CD8-positive, alpha-beta memory T cell (primary cell): ENCODE measurements around the gene ZKSCAN1. TPM values are rescaled to one million over a fixed set of nuclear protein-coding genes. Genes with fewer than 3 reads are reported as not detected.
"Not testable (repeated sequence)": the region's sequence is repeated elsewhere in the genome, so short reads cannot be mapped to it uniquely, and the experiment has no call there.

ENCODE experiments used
- CTCF ChIA-PET: fragments of 350-600 bp; sonication (Branson Sonifier 250); formaldehyde crosslinking; loops from one replicate; lab custom pipeline; 2021; ENCODE audit warnings: antibody characterized with exemption; lab: Charles Lee
- POLR2A ChIA-PET: fragments of 350-600 bp; sonication (Branson Sonifier 250); formaldehyde crosslinking; loops from one replicate; lab custom pipeline; 2021; ENCODE audit warnings: antibody characterized with exemption; lab: Charles Lee
- DNase-seq, 5 donors: peaks; one replicate each; pipeline versions ENCODE4 v3.0.0 to v3.0.0-alpha.2; 2020 to 2022; ENCODE audit warnings: mixed read lengths in 1 of 5
- H3K27ac ChIP-seq: one replicate; pipeline ENCODE4 v1.7.0; 2013; ENCODE audit warnings: low read depth, mild to moderate bottlenecking, low read length, moderate library complexity
- H3K27me3 ChIP-seq: 2 replicates; pipeline ENCODE4 v1.7.0; 2013; ENCODE audit warnings: low read length, mild to moderate bottlenecking; ENCODE audit not compliant: insufficient read depth, poor library complexity, severe bottlenecking
- H3K36me3 ChIP-seq: 2 replicates; pipeline ENCODE4 v1.7.0; 2013; ENCODE audit warnings: mild to moderate bottlenecking, low read length, moderate library complexity; ENCODE audit not compliant: insufficient read depth
- H3K4me1 ChIP-seq: 2 replicates; pipeline ENCODE4 v1.7.0; 2013; ENCODE audit warnings: mild to moderate bottlenecking, low read length, moderate library complexity; ENCODE audit not compliant: insufficient read depth
- H3K4me3 ChIP-seq: 2 replicates; pipeline ENCODE4 v1.7.0; 2013; ENCODE audit warnings: mild to moderate bottlenecking, low read length
- H3K9me3 ChIP-seq: 2 replicates; pipeline ENCODE4 v1.7.0; 2013; ENCODE audit warnings: mild to moderate bottlenecking, low read length
- H3K27ac Mint-ChIP-seq, 8 donors: one replicate each; pipeline ENCODE4 v1.8.0; 2020 to 2021; ENCODE audit warnings: mixed read lengths in 8 of 8, mild to moderate bottlenecking in 6 of 8, inconsistent platforms in 3 of 8, moderate library complexity in 3 of 8
- H3K27me3 Mint-ChIP-seq, 2 donors: one replicate each; pipeline ENCODE4 v1.8.0; 2020 to 2021; ENCODE audit warnings: mixed read lengths in 2 of 2, mild to moderate bottlenecking in 1 of 2, moderate library complexity in 1 of 2
- H3K36me3 Mint-ChIP-seq, 3 donors: one replicate each; pipeline ENCODE4 v1.8.0; 2020 to 2021; ENCODE audit warnings: mixed read lengths in 3 of 3, inconsistent platforms in 1 of 3, mild to moderate bottlenecking in 1 of 3
- H3K4me1 Mint-ChIP-seq, 3 donors: one replicate each; pipeline ENCODE4 v1.8.0; 2020 to 2021; ENCODE audit warnings: mixed read lengths in 3 of 3, inconsistent platforms in 1 of 3, mild to moderate bottlenecking in 1 of 3
- H3K4me3 Mint-ChIP-seq, 7 donors: one replicate each; pipeline ENCODE4 v1.8.0; 2020 to 2021; ENCODE audit warnings: mixed read lengths in 7 of 7, mild to moderate bottlenecking in 6 of 7, moderate library complexity in 4 of 7, inconsistent platforms in 2 of 7
- H3K9me3 Mint-ChIP-seq, 5 donors: one replicate each; pipeline ENCODE4 v1.8.0; 2020 to 2022; ENCODE audit warnings: mixed read lengths in 5 of 5, mild to moderate bottlenecking in 3 of 5, moderate library complexity in 2 of 5, inconsistent platforms in 1 of 5
- polyA plus RNA-seq: library from polyadenylated mRNA; unstranded; fragments of 300-500 nt; fragmentation: Illumina TruSeq; gene quantifications from one replicate; pipeline ENCODE4 v1.2.3, GENCODE V29; 2021
- total RNA-seq, 2 experiments: library from RNA; stranded (reverse); gene quantifications; one replicate each; pipeline ENCODE4 v1.2.3, GENCODE V29; 2021

ZKSCAN1 gene
- total and polyA plus RNA-seq, 3 experiments from 2014 or later, result 48.4 to 57.9 (median 53.4) TPM

DNA sequence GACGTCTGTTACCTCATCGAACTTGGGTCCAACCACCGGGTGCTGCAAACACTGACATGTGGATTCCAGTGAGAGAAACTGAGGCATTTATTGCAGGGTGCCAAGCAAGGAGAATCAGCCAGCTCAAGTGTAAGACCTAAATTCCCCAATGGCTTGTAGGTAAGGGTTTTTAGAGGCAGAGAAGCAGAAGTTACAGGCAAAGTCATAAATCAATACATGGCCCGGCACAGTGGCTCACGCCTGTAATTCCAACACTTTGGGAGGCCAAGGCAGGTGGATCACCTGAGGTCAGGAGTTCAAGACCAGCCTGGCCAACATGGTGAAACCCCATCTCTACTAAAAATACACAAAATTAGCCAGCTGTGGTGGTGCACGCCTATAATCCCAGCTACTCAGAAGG is 23.9 kb upstream of the ZKSCAN1 start:
- H3K4me3 Mint-ChIP-seq, H3K4me1 ChIP-seq, DNase-seq, H3K36me3 Mint-ChIP-seq, H3K27ac ChIP-seq, H3K4me1 Mint-ChIP-seq, POLR2A ChIA-PET, H3K9me3 Mint-ChIP-seq, H3K9me3 ChIP-seq, H3K4me3 ChIP-seq, H3K27ac Mint-ChIP-seq, H3K36me3 ChIP-seq, H3K27me3 ChIP-seq: not testable (repeated sequence)
- CTCF ChIA-PET, result interaction anchor here (0.9 to 6.3 kb wide), 9 partner anchors 13 to 466 kb away, joined by 3 to 51 read pairs (median 4); partner anchors contain the start of gene TRIM4
- H3K27me3 Mint-ChIP-seq, result peaks cover 14 to 21% of the 10 kb centered on the region in 2 donors

DNA sequence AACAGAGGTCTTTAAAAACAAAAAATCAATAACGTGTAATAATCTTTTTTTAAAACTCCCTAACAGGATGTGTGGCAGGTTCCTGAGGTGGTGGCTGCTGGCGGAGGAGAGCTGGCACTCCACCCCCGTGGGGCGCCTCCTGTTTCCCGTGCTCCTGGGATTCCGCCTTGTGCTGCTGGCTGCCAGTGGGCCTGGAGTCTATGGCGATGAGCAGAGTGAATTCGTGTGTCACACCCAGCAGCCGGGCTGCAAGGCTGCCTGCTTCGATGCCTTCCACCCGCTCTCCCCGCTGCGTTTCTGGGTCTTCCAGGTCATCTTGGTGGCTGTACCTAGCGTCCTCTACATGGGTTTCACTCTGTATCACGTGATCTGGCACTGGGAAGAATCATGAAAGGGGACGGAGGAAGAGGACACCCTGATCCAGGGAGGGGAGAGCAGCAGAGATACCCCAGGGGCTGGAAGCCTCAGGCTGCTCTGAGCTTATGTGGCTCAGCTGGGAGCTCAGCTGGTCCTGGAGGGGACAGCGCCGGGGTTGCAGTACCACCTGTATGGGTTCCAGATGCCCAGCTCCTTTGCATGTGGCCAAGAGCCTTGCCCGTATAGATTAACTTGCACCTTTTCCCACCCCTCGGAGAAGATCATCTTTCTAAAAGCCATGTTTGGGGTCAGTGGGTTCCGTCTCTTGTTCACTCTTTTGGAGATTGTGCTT is 22.9 kb upstream of the ZKSCAN1 start:
- ChIA-PET CTCF (interaction anchor here (1.1 to 6.3 kb wide), 6 partner anchors 13 to 108 kb away, joined by 3 to 51 read pairs (median 12); partner anchors contain the start of gene TRIM4), POLR2A (no interaction called here)
- Histone ChIP-seq H3K4me1 (peaks cover 8% of the 10 kb centered on the region), H3K36me3 (no peaks in the 10 kb centered on the region), H3K4me3 (no peak overlapping the region), H3K27ac (no peak overlapping the region), H3K9me3 (no peaks in the 10 kb centered on the region), H3K27me3 (no peaks in the 10 kb centered on the region)
- no peak for DNase-seq
- Mint-ChIP-seq H3K9me3 (no peaks in the 10 kb centered on the region), H3K27ac (no peak overlapping the region), H3K4me1 (peaks cover 5 to 11% (median 7%) of the 10 kb centered on the region in 3 donors), H3K36me3 (no peaks in the 10 kb centered on the region), H3K4me3 (no peak overlapping the region), H3K27me3 (peaks cover 11 to 17% of the 10 kb centered on the region in 2 donors)

DNA sequence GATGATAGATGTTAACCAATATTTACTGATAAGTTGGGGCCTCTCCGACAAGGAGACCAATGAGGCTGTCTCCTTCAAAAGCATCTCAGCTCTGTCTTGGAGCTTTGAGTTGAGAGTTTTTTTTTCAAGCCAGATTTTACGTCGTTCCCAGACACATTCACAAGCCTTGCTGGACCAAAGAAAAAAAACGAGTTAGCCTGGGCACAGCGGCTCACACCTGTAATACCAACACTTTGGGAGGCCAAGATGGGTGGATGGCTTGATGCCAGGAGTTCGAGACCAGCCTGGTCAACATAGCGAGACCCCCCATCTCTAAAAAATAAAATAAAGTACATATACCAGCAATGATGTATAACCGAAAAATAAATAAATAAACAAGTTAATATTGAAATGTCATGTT is 20.6 kb upstream of the ZKSCAN1 start:
- Histone ChIP-seq H3K27ac (no peak overlapping the region), H3K4me3 (no peak overlapping the region), H3K9me3 (no peaks in the 10 kb centered on the region), H3K4me1 (peaks cover 15% of the 10 kb centered on the region), H3K36me3 (no peaks in the 10 kb centered on the region), H3K27me3 (no peaks in the 10 kb centered on the region)
- no peaks in the 10 kb centered on the region for H3K36me3 Mint-ChIP-seq
- peak overlapping the region in 1 of 7 donors; percentile 61 for H3K4me3 Mint-ChIP-seq
- H3K4me1 Mint-ChIP-seq, result peaks cover 12 to 20% (median 15%) of the 10 kb centered on the region in 3 donors
- H3K27ac Mint-ChIP-seq, result peak overlapping the region in 1 of 8 donors; percentile 43
- POLR2A ChIA-PET, result no interaction called here
- no peak for DNase-seq
- peaks cover 10 to 11% of the 10 kb centered on the region in 2 donors for H3K27me3 Mint-ChIP-seq
- CTCF ChIA-PET, result interaction anchor here (1.4 to 3.0 kb wide), 6 partner anchors 10 to 135 kb away, joined by 3 to 14 read pairs (median 6); partner anchors contain the start of gene TRIM4
- H3K9me3 Mint-ChIP-seq, result no peaks in the 10 kb centered on the region

DNA sequence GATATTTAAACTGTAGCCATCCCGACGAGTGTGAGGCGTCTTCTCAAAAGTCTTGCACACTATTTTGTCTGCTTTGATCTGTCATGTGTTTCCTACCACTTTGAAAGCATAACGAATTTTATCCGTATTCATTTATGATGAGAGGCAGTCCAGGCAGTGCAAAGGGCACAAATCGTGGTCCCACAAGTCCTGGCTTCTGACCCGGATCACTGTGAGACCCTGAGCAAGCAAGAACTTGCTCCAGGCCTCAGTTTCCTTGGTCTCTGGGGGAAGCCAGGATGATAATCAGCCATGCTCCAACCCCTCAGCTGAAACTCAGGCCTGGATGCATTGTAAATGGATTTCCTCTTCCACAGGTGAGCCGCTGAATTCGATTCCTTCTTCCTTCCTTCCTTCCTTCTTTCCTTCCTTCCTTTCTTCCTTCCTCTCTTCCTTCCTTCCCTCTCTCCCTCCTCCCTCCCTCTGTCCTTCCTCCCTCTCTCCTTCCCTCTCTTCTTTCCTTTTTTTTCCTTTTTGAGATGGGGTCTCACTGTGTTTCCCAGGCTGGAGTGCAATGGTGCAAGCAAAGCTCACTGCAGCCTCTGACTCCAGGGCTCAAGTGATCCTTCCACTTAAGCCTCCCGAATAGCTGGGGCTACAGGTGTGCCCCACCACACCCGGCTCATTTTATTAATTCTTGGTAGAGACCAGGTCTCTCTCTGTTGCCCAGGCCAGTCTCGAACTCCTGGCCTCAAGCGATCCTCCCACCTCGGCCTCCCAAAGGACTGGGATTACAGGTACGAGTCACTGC is 18.4 kb upstream of the ZKSCAN1 start:
- peak overlapping the region; percentile 12 for H3K4me3 ChIP-seq
- ChIA-PET POLR2A (interaction anchor here (0.6 to 2.4 kb wide), 3 partner anchors 12 to 134 kb away, joined by 3 to 9 read pairs (median 3); partner anchors contain the start of gene ZKSCAN1), CTCF (interaction anchor here (1.1 to 2.5 kb wide), 3 partner anchors 17 to 85 kb away, joined by 3 to 8 read pairs (median 5); partner anchors contain the start of gene ZKSCAN1)
- no peaks in the 10 kb centered on the region for H3K36me3 ChIP-seq
- peaks cover 12 to 15% (median 13%) of the 10 kb centered on the region in 3 donors for H3K4me1 Mint-ChIP-seq
- peaks cover 5 to 9% of the 10 kb centered on the region in 2 donors for H3K27me3 Mint-ChIP-seq
- DNase-seq, result no peak
- H3K4me3 Mint-ChIP-seq, result peak overlapping the region; percentile 46 to 88 (median 77)
- no peaks in the 10 kb centered on the region for H3K36me3 Mint-ChIP-seq
- no peaks in the 10 kb centered on the region for H3K27me3 ChIP-seq
- H3K27ac Mint-ChIP-seq, result peak overlapping the region; percentile 62 to 98 (median 93)
- H3K27ac ChIP-seq, result peak overlapping the region; percentile 0
- H3K4me1 ChIP-seq, result peaks cover 15% of the 10 kb centered on the region
- no peaks in the 10 kb centered on the region for H3K9me3 ChIP-seq
- no peaks in the 10 kb centered on the region for H3K9me3 Mint-ChIP-seq

DNA sequence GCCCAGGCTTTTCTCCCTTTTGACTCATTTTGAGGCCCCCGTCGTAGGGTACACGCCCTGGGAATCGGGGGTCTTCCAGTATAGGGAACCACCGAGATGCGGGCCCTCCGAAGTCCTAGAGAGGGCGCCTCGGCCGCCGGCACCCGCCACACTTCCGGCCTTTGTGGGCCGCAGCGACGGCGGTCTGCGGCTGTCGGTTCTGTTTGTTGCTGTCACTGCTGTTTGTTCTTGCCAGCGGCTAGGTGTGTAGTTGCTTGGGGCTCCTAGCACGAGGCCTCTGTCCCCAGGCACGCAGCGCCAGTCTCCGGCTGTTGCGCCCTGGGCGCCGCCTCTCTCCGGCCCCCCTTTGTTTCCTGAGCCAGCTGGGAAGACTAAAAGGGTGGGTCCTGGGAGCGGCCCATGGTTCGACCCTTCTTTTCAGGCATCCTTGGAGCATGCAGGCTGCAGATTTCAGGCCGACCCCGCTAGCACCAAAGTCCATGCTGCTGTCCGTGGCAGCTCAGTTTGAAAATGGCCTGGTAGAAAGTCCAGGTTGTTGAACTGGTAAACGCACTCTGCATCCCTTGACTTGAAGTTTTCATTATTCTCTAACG is 17.8 kb upstream of the ZKSCAN1 start:
- Histone ChIP-seq H3K27ac (peak overlapping the region; percentile 0), H3K4me3 (peak overlapping the region; percentile 12), H3K27me3 (no peaks in the 10 kb centered on the region), H3K4me1 (peaks cover 15% of the 10 kb centered on the region), H3K36me3 (no peaks in the 10 kb centered on the region), H3K9me3 (no peaks in the 10 kb centered on the region)
- no peaks in the 10 kb centered on the region for H3K36me3 Mint-ChIP-seq
- DNase-seq, result peak; percentile 58 to 86 (median 79)
- H3K27me3 Mint-ChIP-seq, result peaks cover 3 to 9% of the 10 kb centered on the region in 2 donors
- no peaks in the 10 kb centered on the region for H3K9me3 Mint-ChIP-seq
- peaks cover 12 to 15% (median 13%) of the 10 kb centered on the region in 3 donors for H3K4me1 Mint-ChIP-seq
- ChIA-PET POLR2A (interaction anchor here (0.6 to 2.4 kb wide), 3 partner anchors 18 to 682 kb away, joined by 3 to 12 read pairs (median 9); partner anchors contain the start of gene ZKSCAN1), CTCF (interaction anchor here (1.1 to 2.5 kb wide), 3 partner anchors 18 to 85 kb away, joined by 3 to 8 read pairs (median 5); partner anchors contain the start of gene ZKSCAN1)
- peak overlapping the region; percentile 46 to 88 (median 77) for H3K4me3 Mint-ChIP-seq
- H3K27ac Mint-ChIP-seq, result peak overlapping the region; percentile 62 to 98 (median 93)

DNA sequence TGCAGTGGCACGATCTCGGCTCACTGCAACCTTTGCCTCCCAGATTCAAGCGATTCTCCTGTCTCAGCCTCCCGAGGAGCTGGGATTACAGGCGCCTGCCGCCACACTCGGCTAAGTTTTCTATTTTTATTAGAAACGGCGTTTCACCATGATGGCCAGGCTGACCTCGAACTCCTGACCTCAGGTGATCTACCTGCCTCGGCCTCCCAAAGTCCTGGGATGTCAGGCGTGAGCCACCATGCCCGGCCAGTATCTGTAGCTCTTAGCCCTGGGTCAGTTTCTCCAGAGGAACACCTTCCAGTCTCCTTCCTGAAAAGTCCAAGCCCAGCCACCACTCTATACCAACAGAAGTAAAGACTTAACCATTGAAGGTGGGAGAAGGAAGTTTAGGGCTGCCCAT is 15.2 kb upstream of the ZKSCAN1 start:
- H3K4me3 ChIP-seq, result no peak overlapping the region
- CTCF ChIA-PET, result no interaction called here
- H3K27me3 ChIP-seq, result no peaks in the 10 kb centered on the region
- peaks cover 0 to 2% of the 10 kb centered on the region in 2 donors for H3K27me3 Mint-ChIP-seq
- peaks cover 12 to 15% (median 13%) of the 10 kb centered on the region in 3 donors for H3K4me1 Mint-ChIP-seq
- H3K36me3 Mint-ChIP-seq, result no peaks in the 10 kb centered on the region
- POLR2A ChIA-PET, result interaction anchor here (0.9 kb wide), 1 partner anchor 12 kb away, joined by 3 read pairs; no protein-coding TSS in a partner anchor
- no peak overlapping the region for H3K4me3 Mint-ChIP-seq
- H3K9me3 Mint-ChIP-seq, result no peaks in the 10 kb centered on the region
- no peak for DNase-seq
- peaks cover 15% of the 10 kb centered on the region for H3K4me1 ChIP-seq
- H3K9me3 ChIP-seq, result no peaks in the 10 kb centered on the region
- H3K27ac ChIP-seq, result no peak overlapping the region
- H3K36me3 ChIP-seq, result no peaks in the 10 kb centered on the region
- H3K27ac Mint-ChIP-seq, result peak overlapping the region in 1 of 8 donors; percentile 70

DNA sequence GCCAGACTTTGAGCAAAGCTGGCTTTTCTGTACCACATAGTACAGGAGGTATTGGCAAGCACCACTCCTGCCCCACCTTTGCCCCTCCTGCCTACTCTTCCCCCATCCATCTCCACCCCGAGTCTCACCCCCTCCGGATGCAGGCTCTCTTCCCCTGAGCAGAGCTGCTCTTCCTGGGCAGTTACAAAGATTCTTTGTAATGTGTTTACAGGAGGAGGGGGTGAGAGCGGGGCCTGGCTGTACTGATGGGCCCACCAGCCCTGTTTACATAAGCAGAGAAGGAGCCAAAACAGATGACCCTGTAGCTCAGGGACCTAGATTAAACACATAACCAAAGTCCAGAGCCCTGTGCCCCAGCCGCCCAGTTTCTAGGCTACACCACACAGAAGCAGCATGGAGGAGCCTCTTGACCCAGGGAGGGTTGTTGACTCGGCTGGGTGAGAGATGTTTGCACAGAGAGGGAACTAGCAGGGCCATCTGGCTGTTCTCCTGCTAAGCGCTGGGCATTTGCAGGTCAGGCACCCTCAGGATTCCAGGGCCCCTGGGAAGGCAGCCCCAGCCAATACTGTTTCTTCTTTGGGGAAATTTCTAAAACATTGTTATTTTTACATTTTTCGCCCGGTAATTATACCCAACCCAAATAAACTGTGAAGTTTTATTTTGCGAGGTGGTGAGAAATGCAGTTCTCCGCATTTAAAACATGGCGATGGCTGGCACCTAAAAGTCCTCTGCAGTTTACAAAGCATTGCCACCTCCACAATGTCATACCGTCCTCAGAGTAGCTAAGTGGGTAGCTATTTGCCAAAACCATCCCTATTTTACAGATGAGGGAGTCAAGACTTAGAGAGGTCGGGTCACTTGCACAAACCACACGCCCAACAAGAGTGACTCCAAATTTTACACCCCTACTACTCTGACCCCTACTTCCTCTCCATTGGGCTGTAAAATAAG is 11.4 kb upstream of the ZKSCAN1 start:
- no peaks in the 10 kb centered on the region for H3K27me3 ChIP-seq
- no peaks in the 10 kb centered on the region for H3K9me3 ChIP-seq
- Mint-ChIP-seq H3K9me3 (no peaks in the 10 kb centered on the region), H3K4me3 (no peak overlapping the region), H3K27me3 (peaks cover 2 to 8% of the 10 kb centered on the region in 2 donors), H3K36me3 (peaks cover 0 to 2% (median 0%) of the 10 kb centered on the region in 3 donors), H3K27ac (peak overlapping the region in 1 of 8 donors; percentile 50), H3K4me1 (no peaks in the 10 kb centered on the region)
- H3K27ac ChIP-seq, result no peak overlapping the region
- H3K4me1 ChIP-seq, result no peaks in the 10 kb centered on the region
- DNase-seq, result no peak
- no peaks in the 10 kb centered on the region for H3K36me3 ChIP-seq
- H3K4me3 ChIP-seq, result no peak overlapping the region
- ChIA-PET CTCF (interaction anchor here (4.1 kb wide), 1 partner anchor 11 kb away, joined by 14 read pairs; no protein-coding TSS in a partner anchor), POLR2A (no interaction called here)
